ENCODE results near the gene C1QTNF12.
A peak's percentile ranks its signal among the peaks of the same experiment; 100 is the strongest.

C1QTNF12 gene

GRCh38 chr1:1239614-1240347 lies 6.7 kb downstream of the C1QTNF12 start:
- no peak for DNase-seq

- no peak for DNase-seq
Measured at GRCh38 chr1:1239227-1239613, 7.3 kb downstream of the C1QTNF12 start.

GRCh38 chr1:1238702-1239178 lies 7.8 kb downstream of the C1QTNF12 start:
- no peak for DNase-seq

DNA sequence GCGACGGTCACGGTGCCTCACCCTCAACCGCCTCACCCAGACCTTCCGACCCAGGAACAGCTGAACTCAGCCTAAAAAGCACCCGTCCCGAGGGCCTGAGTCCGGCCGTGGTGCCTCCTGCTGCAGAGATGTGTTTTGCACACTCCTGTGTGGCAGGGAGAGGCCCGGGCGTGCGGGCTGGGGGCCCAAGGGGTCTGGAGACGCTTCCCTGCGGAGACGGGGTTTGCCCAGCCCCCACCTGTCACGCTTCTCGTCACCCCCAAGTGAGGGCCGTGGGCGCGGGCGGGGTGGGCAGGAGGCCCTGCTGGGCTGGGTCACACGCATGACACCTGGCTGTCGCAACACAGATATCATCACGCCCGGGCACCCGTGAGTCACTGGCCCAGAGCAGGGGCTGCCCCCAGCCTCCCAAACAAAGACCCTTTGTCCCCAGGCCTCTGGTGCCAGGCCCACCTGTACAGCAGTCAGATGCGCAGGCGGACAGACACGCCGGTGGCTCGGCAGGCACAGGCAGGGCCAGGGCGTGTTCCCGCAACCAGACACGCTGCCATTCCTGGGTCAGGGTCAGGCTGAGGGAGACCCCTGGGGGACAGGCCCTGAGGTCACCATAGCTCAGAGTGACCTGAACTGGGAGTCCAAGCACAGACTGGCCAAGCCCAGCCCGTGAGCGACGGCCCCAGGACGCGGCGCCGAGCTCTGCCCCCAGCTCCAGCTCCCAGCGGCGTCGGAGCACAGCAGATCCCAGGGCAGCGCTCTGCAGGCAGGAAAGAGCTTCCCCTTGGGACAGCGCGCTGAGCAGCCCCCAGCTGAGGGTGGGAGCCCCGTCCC lies 8.4 kb downstream of the C1QTNF12 start:
- no peak for DNase-seq

DNA sequence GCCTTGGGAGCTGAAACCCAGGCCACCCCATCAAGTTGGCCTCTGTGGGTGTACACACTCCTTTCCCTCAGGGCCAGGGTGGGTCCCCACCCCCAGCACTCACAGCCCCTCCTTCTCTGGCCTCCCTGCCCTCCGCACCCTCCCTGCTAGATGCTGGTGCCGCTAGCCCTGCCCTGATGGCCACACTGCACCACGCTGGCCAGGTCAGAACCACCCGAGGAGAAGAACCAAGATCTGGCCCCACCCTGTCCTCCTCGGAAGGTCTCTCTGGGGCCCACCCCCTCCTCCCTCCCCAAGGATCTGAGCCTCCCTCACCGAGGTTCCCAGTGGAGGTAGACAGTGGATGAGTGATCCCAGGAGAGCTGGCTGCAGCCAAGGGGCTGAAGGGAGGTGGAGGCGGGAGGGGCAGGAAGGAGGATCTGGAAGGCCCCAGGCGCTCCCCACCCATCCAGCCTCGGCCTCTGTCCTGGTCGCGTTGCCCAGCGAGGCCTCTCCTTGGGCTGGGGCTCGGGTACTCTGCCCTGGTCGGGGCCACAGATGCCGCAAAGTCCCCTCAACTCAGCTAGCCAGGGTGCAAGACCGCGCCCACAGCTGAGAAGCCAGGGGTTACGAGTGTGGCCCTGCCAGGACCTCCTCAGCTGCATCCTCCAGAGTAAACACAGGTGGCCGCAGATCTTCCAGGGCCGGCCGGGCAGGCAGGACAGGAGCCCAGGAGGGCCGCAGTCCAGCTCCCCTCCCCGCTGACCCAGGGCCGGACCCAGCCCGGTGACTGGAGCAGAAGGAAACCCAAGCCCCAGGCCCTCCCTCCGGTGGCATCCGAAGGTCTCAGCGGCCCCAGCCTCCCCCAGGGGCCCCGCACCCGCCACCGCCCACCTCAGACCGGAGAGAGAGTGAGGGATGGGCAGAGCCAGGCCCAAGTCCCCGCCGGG lies 9.3 kb downstream of the C1QTNF12 start:
- no peak for DNase-seq

DNA sequence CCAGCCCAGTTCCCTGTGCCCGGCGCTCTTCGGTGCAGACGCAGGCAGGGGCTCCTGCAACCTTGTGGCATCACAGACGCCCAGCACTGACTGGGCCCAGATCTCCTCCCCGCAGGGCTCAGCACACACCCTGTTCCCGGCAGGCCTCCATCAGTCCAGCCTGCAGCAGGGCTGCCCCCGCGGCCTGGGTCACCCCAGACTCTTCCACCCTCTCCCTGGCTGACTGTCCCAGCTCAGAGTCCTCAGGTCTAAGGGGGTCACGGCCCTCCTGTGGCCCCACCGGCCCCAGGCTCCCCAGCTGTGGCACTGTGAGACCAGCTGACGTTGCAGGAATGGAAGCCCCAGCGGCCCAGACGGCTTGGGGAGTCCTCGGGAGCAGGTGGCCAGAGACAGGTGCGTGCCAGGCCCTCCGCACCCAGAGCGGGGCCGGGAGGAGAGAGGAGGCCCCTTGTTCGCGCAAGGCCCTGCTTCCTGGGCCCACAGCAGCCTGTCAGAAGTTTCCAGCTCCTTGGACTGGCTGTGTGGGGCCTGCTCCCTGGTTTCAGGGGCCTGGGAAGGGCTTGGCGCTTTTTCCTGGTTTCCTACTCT lies 10.3 kb downstream of the C1QTNF12 start:
- no peak for DNase-seq

GRCh38 chr1:1235016-1235744 lies 11.3 kb downstream of the C1QTNF12 start:
- no peak for DNase-seq

- DNase-seq = no peak
Measured at GRCh38 chr1:1234180-1234808, 12.2 kb downstream of the C1QTNF12 start.

DNA sequence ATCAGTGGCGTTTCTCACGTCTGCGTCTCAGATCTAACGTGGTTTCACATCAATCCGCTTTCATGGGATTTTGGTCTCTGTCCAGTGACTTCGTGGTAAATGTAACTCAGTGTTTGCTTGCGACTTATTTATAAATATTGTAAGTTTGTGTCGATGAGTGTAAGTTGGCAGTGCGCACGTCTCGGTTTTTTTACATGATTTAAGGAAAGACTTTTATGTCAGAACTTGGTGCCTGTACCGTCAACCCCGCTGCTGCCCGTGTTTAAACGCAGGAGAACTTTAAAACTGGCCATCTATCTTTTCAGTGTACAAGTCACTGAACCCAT lies 13.0 kb downstream of the C1QTNF12 start:
- DNase-seq = no peak

- DNase-seq = no peak
Measured at GRCh38 chr1:1232796-1233566, 13.5 kb downstream of the C1QTNF12 start.

GRCh38 chr1:1232208-1232795 lies 14.2 kb downstream of the C1QTNF12 start, which contains the start of gene B3GALT6:
TSS of gene B3GALT6 (plus strand) at chr1:1232237. CDS start at chr1:1232279, 42 bp downstream.
- no peak for DNase-seq

DNA sequence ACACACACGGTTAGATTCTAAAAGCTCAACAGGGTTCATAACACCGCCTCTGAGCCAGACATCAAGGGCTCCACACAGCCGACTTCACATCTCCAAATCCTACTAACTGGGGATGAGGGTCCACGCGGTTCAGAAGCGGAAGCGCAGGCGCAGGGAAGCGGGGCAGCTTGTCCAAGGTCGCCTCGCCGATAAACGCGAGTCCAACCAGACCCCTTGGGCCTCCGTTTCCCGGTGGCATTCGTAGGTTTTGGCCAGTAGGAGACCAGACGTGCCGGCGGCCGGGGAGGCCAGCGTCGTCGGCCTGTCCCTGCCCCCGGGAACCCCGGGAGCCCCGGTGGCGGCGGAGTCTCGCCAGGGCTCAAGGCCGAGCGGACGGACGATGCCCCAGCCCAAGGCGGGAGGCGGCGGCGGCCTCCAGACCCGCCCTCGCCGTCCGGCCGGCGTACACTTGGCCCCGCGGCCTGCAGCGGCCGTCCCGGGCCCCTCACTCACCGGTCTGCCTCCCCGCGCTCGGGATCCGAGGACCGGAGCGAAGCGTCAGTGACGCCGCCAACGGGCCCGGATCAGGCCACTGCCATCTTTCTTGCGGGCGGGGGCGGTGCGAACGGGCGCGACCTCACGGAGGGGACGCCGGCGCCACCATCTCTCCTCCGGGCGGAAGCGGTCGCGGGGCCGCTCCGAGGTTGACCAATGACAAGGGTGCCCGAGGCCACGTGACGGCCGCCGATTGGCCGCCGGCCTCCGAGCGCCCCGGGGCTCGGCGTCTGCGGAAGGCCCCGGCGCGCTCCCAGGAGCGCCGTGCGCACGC lies 14.9 kb downstream of the C1QTNF12 start, which contains the start of gene SDF4:
Gene SDF4 (minus strand): TSS at position 602 of the 808 bp plus-strand sequence. CDS start 3,229 bp downstream, outside the sequence.
- peak; percentile 76 for DNase-seq

GRCh38 chr1:1230656-1231399 lies 15.7 kb downstream of the C1QTNF12 start:
- DNase-seq = no peak

DNA sequence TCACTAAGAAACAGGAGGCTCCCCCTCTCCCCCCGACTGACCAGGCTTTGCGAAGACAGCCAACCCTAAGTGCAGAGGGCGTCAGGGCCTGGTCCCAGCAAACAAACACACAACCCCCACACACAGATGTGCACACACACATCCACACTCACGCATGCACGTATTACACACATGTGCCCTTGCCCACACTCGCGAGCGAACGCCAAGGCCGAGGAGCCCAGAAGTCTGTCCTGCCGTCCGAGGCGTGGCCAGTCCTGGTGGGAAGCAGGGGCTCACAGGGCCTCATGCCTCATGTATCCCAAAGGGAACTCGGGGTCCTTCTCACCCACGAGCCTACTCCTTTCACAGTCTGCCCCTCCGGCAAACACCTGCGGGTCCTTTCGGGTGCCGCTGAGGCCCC lies 16.8 kb downstream of the C1QTNF12 start:
- no peak for DNase-seq

- DNase-seq = no peak
Measured at GRCh38 chr1:1228596-1229321, 17.8 kb downstream of the C1QTNF12 start.

DNA sequence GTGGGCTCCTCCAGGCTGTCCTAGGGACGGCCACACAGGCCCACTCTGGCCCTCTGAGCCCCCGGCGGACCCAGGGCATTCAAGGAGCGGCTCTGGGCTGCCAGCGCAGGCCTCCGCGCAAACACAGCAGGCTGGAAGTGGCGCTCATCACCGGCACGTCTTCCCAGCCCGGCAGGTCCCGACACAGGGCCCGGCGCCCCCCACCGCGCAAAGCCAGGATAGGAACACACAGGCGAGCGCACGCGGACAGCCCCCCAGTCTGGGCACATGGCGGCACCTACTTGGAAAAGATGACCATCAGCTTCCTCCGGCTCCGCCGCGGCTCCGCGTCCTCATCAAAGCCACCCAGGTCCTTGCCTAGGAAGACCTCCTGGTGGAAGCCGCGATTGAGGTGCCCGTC lies 18.3 kb downstream of the C1QTNF12 start:
- DNase-seq = no peak

- DNase-seq = no peak
Measured at GRCh38 chr1:1227386-1227785, 19.1 kb downstream of the C1QTNF12 start.

All from NCI-H1694 treated with DMSO at 0.1 percent for 48 hours (cell line).